Measurements from ENCODE around the gene MEGF11.

The MEGF11 gene

DNA sequence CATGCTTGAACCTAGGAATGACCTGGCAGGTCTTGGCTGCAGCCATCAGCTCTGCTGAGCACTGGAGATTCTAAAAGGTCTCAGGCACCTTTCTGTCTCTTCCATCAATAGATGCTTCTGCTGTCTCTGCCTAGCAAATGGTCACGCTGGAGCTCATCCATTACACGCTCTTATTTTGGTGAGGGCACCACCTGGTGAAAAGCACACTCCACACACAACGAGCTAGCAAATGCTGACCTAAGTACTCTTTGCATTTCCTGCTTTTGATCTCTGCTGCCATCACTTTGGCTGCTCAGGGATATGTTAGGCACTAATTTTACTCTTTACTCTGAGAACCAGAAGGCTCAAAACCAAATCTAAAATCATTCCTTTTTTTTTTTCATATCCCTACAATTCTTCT is 293.0 kb downstream of the MEGF11 start:
- no peak for DNase-seq

DNA sequence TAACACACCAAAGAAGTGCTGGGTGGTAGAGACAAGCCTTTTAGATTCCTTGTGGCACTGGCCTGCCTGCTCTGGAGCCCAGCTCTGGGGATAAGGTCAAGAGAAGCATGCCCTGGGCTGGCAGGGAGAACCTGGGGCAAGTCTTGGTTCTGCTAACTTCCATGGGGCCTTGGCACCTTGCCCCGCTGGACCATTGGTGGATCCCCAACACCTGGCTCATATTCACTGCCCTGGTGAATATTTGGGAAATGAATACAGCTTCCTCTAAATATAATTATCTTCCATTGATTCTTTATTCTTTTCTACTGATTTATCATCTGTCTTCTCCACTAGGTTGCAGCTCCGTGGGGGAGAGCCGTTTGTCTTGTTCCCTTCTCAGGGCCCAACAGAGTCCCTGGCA is 294.7 kb downstream of the MEGF11 start:
- DNase-seq, result no peak

DNA sequence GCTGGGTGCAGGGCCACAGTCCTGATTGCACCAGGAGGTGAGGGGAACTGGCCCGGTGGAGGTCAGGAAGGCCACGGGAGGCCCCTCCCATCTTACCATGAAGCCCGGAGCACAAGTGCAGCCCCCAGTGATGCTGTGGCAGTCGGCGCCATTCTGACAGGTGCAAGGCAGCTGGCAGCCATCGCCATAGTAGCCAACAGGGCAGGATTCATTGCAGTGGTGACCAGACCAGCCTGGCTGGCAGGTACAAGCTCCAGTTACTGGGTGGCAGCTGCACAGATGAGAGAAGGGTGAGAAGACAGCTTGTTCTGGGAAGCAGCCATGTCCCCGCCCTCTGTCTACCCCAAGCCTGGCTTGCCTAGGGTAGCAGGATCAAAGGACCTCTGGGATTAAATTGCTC is 296.1 kb downstream of the MEGF11 start:
- peak; percentile 21 for DNase-seq

DNA sequence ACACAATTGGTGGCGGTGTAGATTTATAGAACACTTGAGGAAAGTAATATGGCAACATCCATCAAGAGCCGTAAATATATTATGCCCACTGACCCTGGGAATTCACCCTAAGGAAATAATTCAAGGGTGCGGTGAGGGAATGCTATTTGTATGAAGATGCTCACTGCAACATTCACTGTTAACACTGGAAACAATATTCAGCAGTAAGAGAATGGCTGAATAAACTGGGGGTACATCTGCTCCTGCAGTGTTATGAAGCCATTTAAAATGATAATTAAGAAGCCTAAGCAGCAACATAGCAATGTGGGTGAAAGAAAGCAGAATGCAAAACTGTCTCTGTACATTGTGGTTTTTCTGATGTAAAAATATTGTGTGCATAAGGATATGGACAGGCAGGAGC is 296.7 kb downstream of the MEGF11 start:
- no peak for DNase-seq

DNA sequence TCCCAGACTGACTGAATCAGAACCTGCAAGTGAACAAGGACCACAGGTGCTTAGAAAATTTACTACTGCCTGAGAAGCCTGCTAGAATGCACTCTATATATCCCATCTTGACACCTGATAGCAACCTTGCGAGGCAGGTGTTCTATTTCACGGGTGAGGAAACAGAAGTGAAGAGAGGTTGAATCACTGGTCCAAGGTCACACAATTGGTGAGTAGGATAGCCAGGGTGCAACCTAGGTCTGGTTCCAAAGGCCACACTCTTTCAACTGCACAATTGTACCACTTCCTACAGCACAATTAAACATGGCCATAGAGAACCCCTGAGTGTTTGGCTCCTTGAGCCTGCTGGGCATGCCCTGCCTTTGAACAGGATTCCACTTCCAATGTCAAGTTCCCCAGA is 297.2 kb downstream of the MEGF11 start:
- DNase-seq, result no peak

DNA sequence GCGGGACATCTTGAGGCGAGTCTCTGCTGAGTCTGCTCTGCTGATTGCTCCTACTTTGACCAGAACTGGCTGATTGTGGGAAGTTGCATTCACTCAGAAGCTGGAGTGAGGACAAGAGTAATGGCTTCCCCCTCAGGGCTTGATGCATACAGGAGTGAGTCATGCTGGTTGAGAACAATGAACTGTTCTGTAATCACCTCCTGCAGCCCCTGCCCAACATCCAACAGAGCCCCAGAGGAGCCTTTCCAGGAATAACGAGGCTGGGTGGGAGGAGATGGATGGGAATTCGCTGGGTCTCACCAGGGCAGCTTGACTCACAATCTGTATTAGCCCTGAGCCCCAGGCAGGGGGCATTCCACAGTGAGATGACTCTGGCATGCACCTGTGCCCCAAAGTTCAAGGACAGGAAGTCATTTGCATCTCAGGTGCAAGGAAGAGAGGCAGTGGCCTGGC is 299.2 kb downstream of the MEGF11 start:
- DNase-seq, result peak; percentile 60

DNA sequence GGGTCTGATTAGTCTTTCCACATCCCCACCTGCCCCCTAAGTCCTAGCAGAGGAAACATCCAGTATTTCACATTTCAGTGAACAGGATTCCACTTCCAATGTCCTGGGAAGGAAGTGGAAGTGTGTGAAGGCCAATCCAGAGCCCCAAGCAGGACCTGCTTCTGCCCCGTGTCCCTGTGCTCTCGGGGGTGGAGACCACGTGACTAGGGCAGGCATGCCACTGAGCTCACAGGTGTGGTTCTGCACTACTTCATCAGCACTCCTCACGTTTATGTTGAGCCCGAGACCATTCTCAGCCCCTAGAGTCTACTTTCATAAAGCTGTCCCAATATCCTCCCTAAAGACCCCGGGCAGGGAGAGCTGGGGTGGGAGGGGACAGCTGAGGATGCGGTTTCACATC is 299.9 kb downstream of the MEGF11 start:
- no peak for DNase-seq

DNA sequence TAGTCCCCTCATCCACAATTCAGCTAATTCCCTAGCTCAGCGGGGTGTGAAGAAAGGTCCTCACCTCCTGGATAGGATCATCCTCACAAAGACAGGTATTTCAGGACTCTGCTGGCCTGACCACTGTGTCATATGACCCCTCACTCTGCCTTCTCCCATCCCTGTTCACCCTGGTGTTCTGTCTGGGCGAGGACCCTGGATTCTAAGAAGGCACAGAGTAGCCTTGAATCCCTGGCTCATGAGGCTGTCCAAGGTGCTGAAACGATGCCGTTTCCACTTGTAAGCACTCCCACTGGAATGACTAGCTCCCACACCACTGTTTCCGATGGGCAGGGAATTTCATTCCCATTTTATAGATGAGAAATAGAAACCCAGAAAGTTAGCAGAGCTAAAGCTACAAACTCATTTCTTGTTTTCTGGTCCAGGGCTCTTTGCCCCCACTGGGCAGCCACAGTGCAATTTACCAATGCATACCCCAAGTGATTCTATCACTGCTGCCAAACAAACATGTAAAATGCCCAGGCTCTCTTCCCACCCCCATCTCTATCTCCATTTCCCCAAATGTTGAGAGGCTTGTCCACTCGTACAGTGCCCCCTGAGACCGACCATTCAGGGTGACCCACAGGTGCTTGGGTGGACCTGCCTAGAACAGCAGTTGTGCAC is 301.0 kb downstream of the MEGF11 start:
- DNase-seq, result no peak

DNA sequence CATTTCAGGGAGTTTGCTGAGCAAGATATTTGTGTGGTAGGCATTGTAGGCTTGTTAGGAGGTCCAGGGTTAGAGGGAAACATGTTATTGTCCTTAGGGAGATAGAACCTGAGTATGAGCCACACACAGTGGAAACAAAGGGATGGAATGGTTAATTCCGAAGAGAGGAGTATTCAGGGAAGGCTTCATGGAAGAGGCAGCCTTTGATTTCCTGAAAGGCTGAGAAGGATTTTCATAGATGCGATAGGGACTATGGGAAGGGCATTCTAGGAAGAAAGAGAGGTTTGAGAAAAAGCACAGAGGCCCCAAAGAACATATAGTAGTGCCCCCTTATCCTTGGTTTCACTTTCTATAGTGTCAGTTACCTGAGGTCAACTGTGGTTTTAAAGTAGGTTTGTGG is 302.5 kb downstream of the MEGF11 start:
- DNase-seq, result no peak

DNA sequence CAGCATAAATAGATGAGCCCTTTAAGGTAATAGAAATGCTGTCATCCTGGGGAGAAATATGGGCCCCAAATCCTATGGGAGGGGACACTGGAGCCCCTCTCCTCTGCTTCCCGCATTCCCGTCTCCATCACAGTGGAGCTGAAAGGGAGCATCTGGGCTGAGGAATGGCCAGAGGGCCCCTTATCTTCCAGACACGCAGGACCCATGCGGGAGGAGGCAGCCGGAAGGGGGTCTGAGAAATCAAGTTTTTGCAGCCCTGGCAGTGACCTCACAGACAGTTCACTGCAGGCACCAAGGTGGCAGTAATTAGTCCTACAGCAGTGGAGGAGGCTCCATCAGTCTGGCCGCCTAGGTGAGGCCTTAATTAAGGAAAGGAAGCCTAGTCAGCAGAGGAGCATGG is 304.1 kb downstream of the MEGF11 start:
- no peak for DNase-seq

DNA sequence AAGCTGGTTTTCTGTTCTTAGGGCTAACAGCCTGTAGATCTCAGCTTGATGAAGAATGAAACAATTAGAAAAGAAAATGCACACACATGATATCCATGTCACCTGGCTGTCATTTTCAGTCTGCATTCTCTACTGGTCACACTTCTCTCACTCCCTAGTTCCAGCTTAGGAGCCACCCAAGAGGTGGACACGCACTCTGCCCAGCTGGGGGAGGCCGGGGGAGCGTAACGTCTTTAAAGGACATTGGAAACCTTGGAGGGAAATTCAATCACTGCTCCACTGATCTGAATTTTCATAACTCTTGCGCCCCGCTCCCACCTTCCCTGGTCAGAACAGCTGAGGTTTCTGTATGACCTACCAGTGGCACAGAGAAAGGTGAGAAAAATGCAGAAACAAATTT is 304.5 kb downstream of the MEGF11 start:
- DNase-seq, result no peak

DNA sequence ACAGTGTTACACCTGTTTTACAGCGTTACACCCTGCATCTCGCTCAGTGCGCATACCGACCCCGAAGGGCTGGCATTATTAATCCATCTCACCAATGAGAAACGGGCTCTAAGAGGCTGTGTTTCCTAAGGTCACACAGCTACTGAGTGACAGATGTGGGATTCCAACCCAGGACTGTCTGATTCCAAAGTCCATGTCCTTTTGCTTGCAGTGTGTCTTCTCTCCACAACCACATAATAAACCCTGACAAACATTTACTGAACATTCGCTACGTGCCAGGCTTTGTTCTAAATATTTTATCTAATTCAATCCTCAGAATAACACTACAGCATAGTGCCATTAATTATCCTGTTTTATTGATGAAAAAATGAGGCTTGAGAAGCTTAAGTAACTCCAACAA is 305.2 kb downstream of the MEGF11 start:
- no peak for DNase-seq

DNA sequence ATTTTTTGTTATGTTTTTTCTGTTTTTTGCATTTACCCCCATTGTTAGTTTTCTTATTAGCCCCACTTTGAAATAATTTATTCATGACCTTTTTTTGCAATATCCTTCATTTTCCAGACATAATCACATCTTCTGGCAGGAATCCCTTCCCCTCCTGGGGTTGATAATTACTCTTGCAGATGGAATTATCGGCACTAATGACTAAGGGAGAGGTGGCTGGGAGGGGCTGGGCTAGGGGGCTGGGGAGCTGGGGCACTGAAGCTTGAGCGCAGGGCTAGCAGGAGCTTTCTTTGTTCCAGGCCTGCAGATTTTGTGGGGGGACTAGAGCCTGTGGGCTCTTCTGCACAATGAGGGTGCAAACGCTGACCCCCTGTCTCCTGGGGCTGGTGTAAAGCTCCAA is 306.5 kb downstream of the MEGF11 start:
- DNase-seq, result no peak

DNA sequence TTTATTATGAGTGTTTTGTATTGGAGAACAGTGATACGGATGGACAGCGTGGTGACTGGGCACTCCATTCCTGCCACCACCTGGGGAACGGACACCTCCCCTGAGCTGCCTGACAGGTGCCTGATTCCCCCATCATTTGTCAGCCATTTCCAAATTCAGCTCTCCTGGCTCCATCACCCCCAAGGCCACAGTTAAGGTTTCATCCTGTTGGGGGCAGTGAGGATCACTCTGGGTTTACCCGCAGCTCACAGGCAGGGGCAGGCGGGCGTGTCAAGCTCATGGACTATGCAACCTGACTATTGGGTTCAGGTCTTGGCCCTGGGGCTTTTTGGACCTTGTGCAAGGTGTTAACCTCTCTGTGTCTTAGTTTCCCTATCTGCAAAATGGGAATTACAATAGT is 307.9 kb downstream of the MEGF11 start:
- DNase-seq, result no peak

DNA sequence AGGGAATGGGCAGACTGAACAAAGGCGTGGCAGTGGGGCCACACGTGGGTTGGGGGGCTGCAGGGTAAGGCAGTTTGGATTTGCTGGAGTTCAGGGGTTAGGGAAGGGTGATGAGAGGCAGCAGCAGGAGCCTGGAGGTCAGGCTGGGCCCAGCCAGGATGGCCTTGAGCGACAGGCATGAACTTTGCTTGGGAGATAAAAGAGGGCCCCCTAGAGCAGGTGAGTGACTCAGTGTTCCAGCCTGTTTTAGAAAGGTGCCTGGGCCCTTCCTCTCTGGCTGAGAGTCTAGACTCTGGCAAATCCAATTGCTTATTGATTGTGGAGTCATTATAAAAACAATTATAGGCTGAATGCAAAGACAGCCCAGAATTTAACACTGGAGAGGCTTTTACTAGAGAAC is 309.1 kb downstream of the MEGF11 start:
- no peak for DNase-seq

DNA sequence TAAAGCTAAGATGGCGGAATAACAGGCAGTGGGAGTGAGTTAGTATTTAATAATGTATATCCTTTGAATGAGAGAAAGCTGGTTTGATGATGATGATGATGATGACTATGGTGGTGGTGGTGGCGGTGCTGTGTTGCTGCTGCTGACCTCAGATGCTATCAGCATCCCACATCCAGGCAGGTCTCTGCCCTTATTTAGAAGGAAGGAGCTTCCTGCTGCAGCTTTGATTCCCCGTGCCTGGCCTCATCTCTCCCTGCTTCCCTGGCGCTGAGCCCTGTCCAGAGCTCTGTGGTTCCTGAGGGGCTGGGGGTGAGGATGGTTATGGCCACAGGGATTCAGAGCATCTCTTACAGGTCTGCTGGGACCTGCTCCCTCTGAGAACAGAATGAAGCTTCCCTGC is 311.1 kb downstream of the MEGF11 start:
- DNase-seq, result no peak

DNA sequence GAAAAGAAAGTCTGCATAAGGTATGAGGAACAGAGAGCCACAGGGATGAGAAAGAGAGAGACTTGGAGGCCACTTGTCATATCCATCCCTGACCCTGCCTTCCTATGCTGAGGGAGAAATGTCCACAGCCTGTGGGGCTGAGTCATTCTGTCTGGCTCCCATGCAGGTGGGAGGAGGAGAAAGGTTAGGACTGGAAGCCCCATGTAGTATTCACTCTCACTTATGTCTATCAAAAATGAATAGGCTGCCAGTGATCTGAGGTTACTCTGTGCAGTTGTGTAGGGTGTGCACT is 313.0 kb downstream of the MEGF11 start:
- no peak for DNase-seq

DNA sequence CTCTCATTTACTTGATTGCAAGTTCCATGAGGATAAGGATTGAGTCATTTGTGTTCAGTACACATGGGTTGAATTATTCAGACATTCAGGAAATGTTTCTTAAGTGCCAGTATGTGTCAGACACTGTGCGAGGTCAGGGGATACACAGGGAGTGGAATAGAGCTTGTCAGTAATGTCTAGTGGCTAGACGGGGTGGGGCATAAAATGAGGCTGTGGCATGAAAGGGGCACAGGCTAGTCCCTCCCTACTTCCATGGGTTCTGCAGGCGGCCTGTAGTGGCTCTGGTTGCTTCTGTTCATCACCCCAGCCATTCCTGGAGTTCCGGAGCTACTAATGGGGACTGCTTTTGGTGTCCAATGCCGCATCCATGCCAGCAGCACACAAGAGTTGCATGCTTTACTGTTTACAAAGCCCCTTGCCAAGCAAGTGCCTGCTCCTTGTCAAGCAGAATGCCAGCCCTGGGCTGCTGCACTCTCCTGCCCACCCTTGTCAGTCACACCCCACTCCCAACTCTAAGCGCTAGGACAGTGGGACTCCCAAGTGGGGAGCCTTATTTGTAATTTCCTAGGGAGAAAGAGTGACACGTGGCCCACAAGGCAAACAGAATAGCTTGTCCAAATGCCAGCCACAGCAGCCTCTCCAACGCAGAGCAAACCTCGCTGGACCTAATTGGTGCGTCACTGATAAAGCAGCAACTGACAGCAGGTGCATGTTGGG is 313.5 kb downstream of the MEGF11 start:
- DNase-seq, result peak; percentile 23

DNA sequence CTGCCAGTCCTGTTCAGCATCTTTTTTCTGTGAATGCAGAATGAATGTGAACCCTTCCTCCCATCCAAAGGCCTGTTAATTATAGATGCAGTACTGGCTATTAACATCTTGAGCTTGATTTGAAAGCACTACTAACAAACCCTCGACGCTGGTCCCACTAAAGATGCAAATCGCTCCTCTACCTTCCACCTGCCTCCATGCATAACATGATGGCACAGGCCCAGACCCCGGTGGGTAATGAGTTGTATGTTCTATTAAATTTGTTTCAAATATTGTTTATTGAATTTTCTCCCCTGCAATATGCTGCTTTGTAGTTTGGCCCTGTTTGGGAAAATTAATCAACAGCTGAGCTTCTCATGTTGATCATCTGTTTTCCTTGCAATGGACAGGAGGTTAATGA is 314.9 kb downstream of the MEGF11 start:
- peak; percentile 48 for DNase-seq

DNA sequence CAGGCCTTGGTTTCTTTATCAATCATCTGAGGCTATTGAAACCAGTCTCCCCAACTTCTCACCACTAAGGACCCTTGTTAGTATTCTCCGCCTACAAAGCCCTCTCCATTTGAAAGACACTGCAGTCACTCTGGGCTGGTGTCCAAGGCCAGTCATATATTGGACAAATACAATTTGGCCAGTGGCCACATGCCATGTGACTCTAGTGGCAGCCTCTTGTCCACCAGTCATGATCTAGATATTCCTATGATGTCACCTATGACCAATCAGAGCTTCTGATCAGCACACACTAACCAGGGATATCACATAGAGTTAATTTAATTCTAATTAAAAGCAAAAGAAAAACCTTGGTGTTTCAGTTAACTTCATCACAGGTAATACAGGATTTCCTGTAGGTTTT is 316.1 kb downstream of the MEGF11 start:
- DNase-seq, result peak; percentile 14

DNA sequence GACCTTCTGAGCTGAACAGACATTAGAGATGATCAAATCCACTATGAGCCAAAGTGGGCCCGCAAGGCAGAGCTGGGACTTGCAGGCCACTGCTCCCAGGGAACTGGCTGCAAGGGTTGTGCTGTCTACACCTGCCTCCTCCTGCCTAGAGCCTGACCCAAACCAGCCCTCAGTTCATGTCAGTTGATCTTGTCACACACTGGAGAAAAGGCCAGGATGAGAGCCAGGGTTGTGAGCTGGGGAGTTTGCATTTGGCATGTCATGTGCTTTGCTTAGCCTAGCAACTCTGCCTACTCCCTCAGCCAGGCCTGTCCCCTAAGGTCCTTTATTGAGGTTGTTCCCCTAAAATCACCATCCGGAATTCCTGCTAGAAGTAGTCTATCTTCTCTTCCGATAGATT is 316.5 kb downstream of the MEGF11 start:
- DNase-seq, result peak; percentile 14

DNA sequence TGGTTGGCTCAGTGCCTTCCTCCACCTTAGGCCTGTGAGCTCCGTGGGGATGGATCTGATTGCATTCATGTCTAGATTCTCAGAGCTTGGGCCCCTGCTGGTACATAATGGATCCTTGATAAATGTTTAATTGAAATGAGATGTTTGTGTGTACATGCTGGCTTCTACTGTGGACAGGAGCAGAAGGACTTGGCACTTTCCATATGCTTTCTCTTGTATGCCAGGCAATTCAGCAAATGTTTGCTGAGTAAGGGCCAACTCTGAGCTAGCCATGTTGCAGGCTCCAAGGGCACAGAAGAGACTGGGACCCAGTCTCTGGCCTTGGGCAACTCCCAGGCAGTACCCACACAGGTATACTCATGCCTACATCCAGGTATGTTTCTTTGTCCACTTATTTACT is 317.3 kb downstream of the MEGF11 start:
- DNase-seq, result no peak

DNA sequence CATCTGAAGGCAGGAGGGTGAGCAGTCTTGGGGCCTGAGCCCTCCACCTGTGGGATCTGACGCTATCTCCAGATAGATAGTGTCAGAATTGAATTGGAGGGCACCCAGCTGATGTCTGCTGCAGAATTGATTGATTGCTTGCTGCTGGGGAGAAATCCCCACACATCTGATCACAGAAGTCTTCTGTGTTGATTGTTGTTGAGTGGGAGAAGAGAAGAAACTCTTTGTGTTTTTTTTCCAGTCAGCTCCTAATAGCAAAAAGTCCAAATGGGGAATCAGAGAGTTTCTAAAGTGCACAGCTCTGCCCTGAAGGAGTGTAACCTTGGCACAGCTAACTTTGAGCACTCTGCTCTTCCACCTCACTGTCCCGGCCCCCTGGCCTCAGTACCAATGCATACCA is 318.2 kb downstream of the MEGF11 start:
- no peak for DNase-seq

DNA sequence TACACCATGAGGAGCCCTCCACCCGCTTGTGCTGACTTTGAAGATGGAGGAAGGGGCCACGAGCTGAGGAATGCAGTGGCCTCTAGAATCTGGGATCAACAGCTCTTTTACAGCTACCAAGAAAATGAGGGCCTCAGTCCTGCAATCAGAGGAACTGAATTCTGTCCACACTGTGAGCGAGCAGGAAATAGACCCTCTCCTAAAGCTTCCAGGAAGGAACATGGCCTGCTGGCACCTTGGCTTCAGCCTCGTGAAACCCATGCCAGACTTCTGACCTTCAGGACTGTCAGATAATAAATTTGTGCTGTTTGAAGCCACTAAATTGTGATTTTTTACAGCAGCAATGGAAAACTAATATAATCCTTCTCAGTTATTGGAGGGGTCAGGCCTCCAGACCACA is 322.3 kb downstream of the MEGF11 start:
- DNase-seq, result no peak

DNA sequence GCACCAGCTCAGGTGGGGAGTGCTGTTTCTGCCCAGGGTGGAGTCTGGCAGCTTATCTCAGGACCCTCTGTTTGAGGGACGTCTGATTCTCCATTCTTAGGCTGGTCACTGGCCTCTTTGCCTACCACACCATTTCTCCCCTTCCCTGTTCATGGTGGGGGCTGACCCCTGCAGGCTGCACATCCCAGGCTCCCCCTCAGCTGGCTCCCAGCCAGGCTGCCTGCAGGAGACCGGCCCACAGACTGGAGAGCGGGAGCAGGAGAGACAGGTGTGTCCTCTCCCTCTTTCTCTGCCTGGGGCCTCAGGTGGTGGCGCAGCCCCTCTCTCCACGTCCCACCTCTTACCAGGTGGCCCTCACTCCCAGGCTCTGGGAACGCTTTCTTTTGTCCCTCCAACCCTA is 323.4 kb downstream of the MEGF11 start:
- peak; percentile 5 for DNase-seq
